ENCODE measurements around the gene ARHGAP6. TPM values are rescaled to one million over a fixed set of nuclear protein-coding genes. Genes with fewer than 3 reads are reported as not detected.
"Not testable (repeated sequence)": the region's sequence is repeated elsewhere in the genome, so short reads cannot be mapped to it uniquely, and the experiment has no call there.

ARHGAP6 gene
- polyA plus RNA-seq, 3 donors, result 0.31 to 1.1 (median 0.40) TPM

DNA sequence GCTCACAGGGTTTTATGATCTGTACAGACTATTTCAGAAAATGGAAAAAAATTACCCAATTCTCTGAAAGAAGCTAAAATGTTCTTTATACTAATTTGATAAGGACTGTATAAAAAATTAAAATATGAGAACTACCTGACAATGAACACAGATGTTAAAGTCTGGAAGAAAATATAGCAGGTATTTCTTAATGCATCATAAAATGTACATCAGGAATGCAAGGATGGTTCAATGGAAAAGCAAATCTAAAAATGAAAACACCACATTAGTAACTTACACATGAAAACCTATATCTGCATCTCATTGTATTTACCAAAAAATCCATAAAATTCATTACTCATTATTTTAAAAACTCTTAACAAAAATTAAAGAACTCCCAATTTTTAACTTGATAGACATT is 39.4 kb downstream of the ARHGAP6 start:
- no peaks in the 10 kb centered on the region for H3K36me3 Mint-ChIP-seq
- H3K79me2 ChIP-seq (ENCODE audit: insufficient read depth, low read length), result no peaks in the 10 kb centered on the region
- no peak for DNase-seq
- H3K27me3 Mint-ChIP-seq (ENCODE audit: low read depth in 3 of 3), result peaks cover 0 to 1% (median 0%) of the 10 kb centered on the region in 3 donors
- H3K9me3 ChIP-seq (replicated peaks in 1 of 2; ENCODE audit: control insufficient read depth in 1 of 2, insufficient read depth in 1 of 2, low read length in 2 of 2), result peaks cover 0 to 4% of the 10 kb centered on the region in 2 donors
- no peak overlapping the region for H3K27ac ChIP-seq (ENCODE audit: low read depth in 1 of 2, low read length in 2 of 2)
- H3K27ac Mint-ChIP-seq, result no peak overlapping the region
- H4K20me1 ChIP-seq (ENCODE audit: insufficient read depth, low read length), result no peaks in the 10 kb centered on the region
- H3K4me1 Mint-ChIP-seq, result no peaks in the 10 kb centered on the region
- no peak overlapping the region for H3K4me3 ChIP-seq (replicated peaks in 1 of 3; ENCODE audit: low read depth in 2 of 3, low read length in 3 of 3)
- no peaks in the 10 kb centered on the region for H3K4me1 ChIP-seq (ENCODE audit: control insufficient read depth in 1 of 2, insufficient read depth in 2 of 2, low read length in 2 of 2)
- peaks cover 0 to 9% (median 4%) of the 10 kb centered on the region in 7 donors for H3K9me3 Mint-ChIP-seq
- intact Hi-C loops (cut with micrococcal nuclease), result no loop called here
- H3K4me2 ChIP-seq (replicated peaks; ENCODE audit: extremely low read depth, low read length, poor library complexity, severe bottlenecking), result no peak overlapping the region
- no peaks in the 10 kb centered on the region for H3K27me3 ChIP-seq (ENCODE audit: control insufficient read depth in 2 of 2, insufficient read depth in 2 of 2, low read length in 2 of 2)
- H3K36me3 ChIP-seq (replicated peaks in 1 of 2; ENCODE audit: control insufficient read depth in 1 of 2, insufficient read depth in 2 of 2, low read length in 2 of 2), result no peaks in the 10 kb centered on the region
- H3K4me3 Mint-ChIP-seq, result no peak overlapping the region
- H2AFZ ChIP-seq (ENCODE audit: insufficient read depth, low read depth, low read length, poor library complexity, severe bottlenecking), result no peak overlapping the region
- TF ChIP-seq CTCF (IDR thresholded peaks at IDR 0.05), result no peak
- no peak overlapping the region for H3K9ac ChIP-seq (ENCODE audit: insufficient read depth, low read length, poor library complexity, severe bottlenecking)

DNA sequence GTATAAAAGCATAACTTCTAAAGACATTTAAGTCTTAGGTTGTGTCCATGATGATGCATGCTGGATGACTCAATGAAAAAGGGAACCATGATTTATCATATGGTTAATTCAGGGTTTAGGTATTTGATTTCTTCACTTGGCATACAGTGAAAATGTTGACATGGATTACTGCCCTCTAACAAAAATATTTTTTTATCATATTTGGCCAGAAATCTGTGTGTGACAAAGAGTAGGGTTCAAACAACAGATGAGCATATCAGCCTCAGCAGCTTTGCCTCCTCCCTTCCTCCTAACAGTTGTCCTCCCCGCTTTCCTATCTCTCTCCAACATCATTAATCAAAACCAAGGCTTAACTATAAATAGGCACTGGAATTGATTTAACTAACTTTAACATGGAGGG is 46.3 kb downstream of the ARHGAP6 start:
- no peaks in the 10 kb centered on the region for H4K20me1 ChIP-seq (ENCODE audit: insufficient read depth, low read length)
- no peaks in the 10 kb centered on the region for H3K4me1 ChIP-seq (ENCODE audit: control insufficient read depth in 1 of 2, insufficient read depth in 2 of 2, low read length in 2 of 2)
- H3K36me3 Mint-ChIP-seq, result no peaks in the 10 kb centered on the region
- H3K27ac ChIP-seq (ENCODE audit: low read depth in 1 of 2, low read length in 2 of 2), result no peak overlapping the region
- H3K4me1 Mint-ChIP-seq, result no peaks in the 10 kb centered on the region
- H3K4me3 Mint-ChIP-seq, result no peak overlapping the region
- H3K36me3 ChIP-seq (replicated peaks in 1 of 2; ENCODE audit: control insufficient read depth in 1 of 2, insufficient read depth in 2 of 2, low read length in 2 of 2), result no peaks in the 10 kb centered on the region
- no peaks in the 10 kb centered on the region for H3K9me3 ChIP-seq (replicated peaks in 1 of 2; ENCODE audit: control insufficient read depth in 1 of 2, insufficient read depth in 1 of 2, low read length in 2 of 2)
- no peak for DNase-seq
- no peaks in the 10 kb centered on the region for H3K27me3 ChIP-seq (ENCODE audit: control insufficient read depth in 2 of 2, insufficient read depth in 2 of 2, low read length in 2 of 2)
- H3K4me2 ChIP-seq (replicated peaks; ENCODE audit: extremely low read depth, low read length, poor library complexity, severe bottlenecking), result no peak overlapping the region
- H3K79me2 ChIP-seq (ENCODE audit: insufficient read depth, low read length), result no peaks in the 10 kb centered on the region
- no CpG with 5 or more reads among the region's 1 CpG for WGBS (ENCODE audit: insufficient coverage)
- H2AFZ ChIP-seq (ENCODE audit: insufficient read depth, low read depth, low read length, poor library complexity, severe bottlenecking), result no peak overlapping the region
- no peak for TF ChIP-seq CTCF (IDR thresholded peaks at IDR 0.05)
- H3K9ac ChIP-seq (ENCODE audit: insufficient read depth, low read length, poor library complexity, severe bottlenecking), result no peak overlapping the region
- intact Hi-C loops (cut with micrococcal nuclease), result no loop called here
- no peak overlapping the region for H3K4me3 ChIP-seq (replicated peaks in 1 of 3; ENCODE audit: low read depth in 2 of 3, low read length in 3 of 3)
- H3K9me3 Mint-ChIP-seq, result peaks cover 0 to 10% (median 2%) of the 10 kb centered on the region in 7 donors
- no peak overlapping the region for H3K27ac Mint-ChIP-seq
- peaks cover 0 to 1% (median 0%) of the 10 kb centered on the region in 3 donors for H3K27me3 Mint-ChIP-seq (ENCODE audit: low read depth in 3 of 3)

GRCh38 chrX:11614253-11614652 is 51.5 kb downstream of the ARHGAP6 start:
- no CpG with 5 or more reads among the region's 3 CpGs for WGBS (ENCODE audit: insufficient coverage)
- not testable (repeated sequence) for H3K4me1 Mint-ChIP-seq, H3K4me3 Mint-ChIP-seq

More at GRCh38 chrX:11614253-11614652, 51.5 kb downstream of the ARHGAP6 start:
- H3K4me2 ChIP-seq (replicated peaks; ENCODE audit: extremely low read depth, low read length, poor library complexity, severe bottlenecking); H4K20me1 ChIP-seq (ENCODE audit: insufficient read depth, low read length); H3K9me3 ChIP-seq (replicated peaks in 1 of 2; ENCODE audit: control insufficient read depth in 1 of 2, insufficient read depth in 1 of 2, low read length in 2 of 2); DNase-seq; intact Hi-C loops (cut with micrococcal nuclease); H3K36me3 Mint-ChIP-seq; H2AFZ ChIP-seq (ENCODE audit: insufficient read depth, low read depth, low read length, poor library complexity, severe bottlenecking); H3K27me3 Mint-ChIP-seq (ENCODE audit: low read depth in 3 of 3); H3K27ac ChIP-seq (ENCODE audit: low read depth in 1 of 2, low read length in 2 of 2); H3K9ac ChIP-seq (ENCODE audit: insufficient read depth, low read length, poor library complexity, severe bottlenecking); H3K4me1 ChIP-seq (ENCODE audit: control insufficient read depth in 1 of 2, insufficient read depth in 2 of 2, low read length in 2 of 2); H3K36me3 ChIP-seq (replicated peaks in 1 of 2; ENCODE audit: control insufficient read depth in 1 of 2, insufficient read depth in 2 of 2, low read length in 2 of 2); H3K79me2 ChIP-seq (ENCODE audit: insufficient read depth, low read length); H3K27ac Mint-ChIP-seq; H3K9me3 Mint-ChIP-seq; H3K4me3 ChIP-seq (replicated peaks in 1 of 3; ENCODE audit: low read depth in 2 of 3, low read length in 3 of 3); H3K27me3 ChIP-seq (ENCODE audit: control insufficient read depth in 2 of 2, insufficient read depth in 2 of 2, low read length in 2 of 2): not testable (repeated sequence)
